Frontal cortex (tissue), 4 donors: ENCODE measurements around the gene KCNJ5. TPM values are rescaled to one million over a fixed set of nuclear protein-coding genes. Genes with fewer than 3 reads are reported as not detected.

Experiments
- DNase-seq, 2 donors: peaks; one replicate each; pipeline ENCODE4 v3.0.0; 2012; ENCODE audit warnings: low spot score in 2 of 2
- FAIRE-seq: peaks from 2 replicates; lab custom pipeline; 2012; peaks lifted over from hg19 to GRCh38; lab: Jason Lieb, UNC
- total RNA-seq: library from RNA; depleted of rRNA; stranded (reverse); fragments of >200 nt; gene quantifications from one replicate; pipeline ENCODE4 v1.2.3, GENCODE V29; 2014
- donor health status: control.
- donor health status: control.
- donor health status: control.

Gene KCNJ5
- total RNA-seq, 1 donor from 2014 or later: 0.82 TPM

DNA sequence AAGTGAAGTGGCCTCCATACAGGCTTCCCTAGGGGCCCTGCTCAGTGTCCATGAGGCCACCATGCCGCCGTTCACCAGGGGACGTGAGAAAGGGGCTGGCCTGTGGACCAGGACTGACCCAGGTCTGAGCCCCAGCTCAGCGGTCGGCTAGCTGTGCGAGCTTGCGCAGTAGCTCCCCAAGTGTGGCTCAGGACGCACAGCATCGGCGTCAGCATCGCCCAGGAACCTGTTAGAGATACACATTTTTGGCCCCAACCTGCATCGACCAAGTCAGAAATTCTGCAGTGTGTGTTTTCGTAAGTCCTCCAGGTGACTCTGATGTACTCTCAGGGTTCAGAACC lies 51.1 kb downstream of the KCNJ5 start:
- FAIRE-seq (no peak), DNase-seq (no peak)

GRCh38 chr11:128942817-128943427 lies 51.8 kb downstream of the KCNJ5 start, which contains the start of gene TP53AIP1:
TSS of gene TP53AIP1 (minus strand) at chr11:128942871. CDS start at chr11:128937818, 5,053 bp downstream.
- no peak for FAIRE-seq
- no peak for DNase-seq

DNA sequence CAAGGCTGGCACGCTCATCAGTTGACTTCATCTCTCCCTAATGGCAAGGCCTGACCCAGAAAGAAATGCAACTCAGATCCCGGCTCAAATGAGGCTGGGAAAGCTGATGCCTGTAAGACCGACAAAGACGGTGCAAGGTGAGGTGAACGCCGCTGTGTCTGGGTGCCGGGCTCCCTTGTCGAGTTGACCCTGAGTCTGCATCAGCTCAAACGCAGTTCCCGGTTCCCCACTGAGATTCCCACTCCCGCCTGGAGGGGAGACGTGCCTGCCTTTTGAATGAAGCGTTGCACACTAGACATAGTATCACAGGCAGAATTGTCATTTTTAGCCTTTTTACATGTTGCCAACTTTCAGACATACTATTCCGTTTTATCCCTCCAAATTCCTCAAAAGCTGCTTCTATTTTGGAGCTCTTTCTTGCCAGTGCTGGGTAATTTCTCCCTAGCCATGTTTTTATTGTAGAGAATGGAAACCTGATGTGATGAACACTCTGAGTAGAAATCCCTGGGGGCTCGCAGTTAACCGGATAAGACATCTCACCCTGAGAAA lies 52.3 kb downstream of the KCNJ5 start:
- FAIRE-seq (no peak), DNase-seq (no peak)

DNA sequence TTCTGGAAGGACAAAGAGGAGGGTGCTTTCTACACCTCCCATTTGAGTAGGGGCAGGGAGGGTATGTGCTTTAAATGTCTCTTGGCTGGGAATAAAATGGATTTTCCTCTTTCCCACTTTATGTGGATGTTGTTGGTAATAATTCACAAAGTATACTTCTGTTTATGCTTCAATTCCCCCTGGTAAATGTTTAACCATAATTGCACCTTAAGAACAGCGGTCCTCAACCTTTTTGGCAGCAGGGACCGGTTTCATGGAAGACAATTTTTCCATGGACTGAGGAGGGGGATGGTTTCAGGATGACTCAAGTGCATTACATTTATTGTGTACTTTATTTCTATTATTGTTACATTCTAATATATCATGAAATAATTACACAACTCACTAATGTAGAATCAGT lies 55.5 kb downstream of the KCNJ5 start:
- FAIRE-seq (no peak), DNase-seq (no peak)

GRCh38 chr11:128947773-128948172 lies 56.6 kb downstream of the KCNJ5 start:
- no peak for FAIRE-seq
- DNase-seq: no peak

- no peak for DNase-seq
- no peak for FAIRE-seq
Measured at GRCh38 chr11:128948583-128948982, 57.4 kb downstream of the KCNJ5 start.

GRCh38 chr11:128949791-128950454 lies 58.8 kb downstream of the KCNJ5 start:
- no peak for FAIRE-seq
- DNase-seq: no peak

DNA sequence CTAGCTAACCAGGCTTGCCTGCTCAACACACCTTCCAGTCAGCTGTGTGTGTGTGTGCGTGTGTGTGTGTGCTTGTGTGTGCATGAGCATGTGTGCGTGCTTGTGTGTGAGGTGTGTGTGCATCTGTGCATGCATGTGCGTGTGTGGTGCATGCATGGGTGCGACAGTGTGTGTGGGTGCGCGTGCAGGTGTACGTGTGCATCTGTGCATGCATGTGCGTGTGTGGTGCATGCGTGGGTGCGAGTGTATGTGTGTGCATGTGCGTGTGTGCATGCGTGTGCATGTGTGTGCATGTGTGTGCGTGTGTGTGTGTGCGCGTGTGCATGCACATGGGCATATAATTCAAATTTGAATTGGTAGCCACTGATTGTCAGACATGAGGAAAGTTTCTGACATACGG lies 62.0 kb downstream of the KCNJ5 start:
- FAIRE-seq (no peak), DNase-seq (no peak)

GRCh38 chr11:128955636-128956035 lies 64.5 kb downstream of the KCNJ5 start:
- FAIRE-seq: no peak
- no peak for DNase-seq

GRCh38 chr11:128956401-128957201 lies 65.4 kb downstream of the KCNJ5 start:
- FAIRE-seq: peak; percentile 45
- peak; percentile 41 to 60 for DNase-seq

- DNase-seq (no peak), FAIRE-seq (no peak)
Measured at GRCh38 chr11:128957202-128957482, 66.0 kb downstream of the KCNJ5 start.

- DNase-seq (no peak), FAIRE-seq (no peak)
Measured at GRCh38 chr11:128961645-128962044, 70.5 kb downstream of the KCNJ5 start.

DNA sequence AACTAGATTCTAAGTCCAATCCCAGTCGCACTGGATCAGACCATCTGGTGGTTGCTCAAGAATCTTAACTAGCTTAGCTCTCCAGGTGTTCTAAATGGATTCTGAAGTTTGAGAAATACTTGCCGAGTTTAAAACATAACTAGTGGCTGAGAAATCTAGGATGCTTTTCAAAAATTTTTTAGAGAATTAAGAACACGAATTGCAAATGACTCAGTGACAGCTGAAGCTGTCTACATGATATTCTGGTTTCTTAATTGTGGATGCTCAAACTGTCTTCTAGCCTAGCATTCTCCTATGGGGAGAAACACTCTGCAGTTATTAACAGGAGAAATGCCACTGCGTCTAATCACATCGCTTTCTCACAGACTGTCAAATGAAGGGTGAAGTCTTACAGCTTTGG lies 71.7 kb downstream of the KCNJ5 start:
- no peak for FAIRE-seq

DNA sequence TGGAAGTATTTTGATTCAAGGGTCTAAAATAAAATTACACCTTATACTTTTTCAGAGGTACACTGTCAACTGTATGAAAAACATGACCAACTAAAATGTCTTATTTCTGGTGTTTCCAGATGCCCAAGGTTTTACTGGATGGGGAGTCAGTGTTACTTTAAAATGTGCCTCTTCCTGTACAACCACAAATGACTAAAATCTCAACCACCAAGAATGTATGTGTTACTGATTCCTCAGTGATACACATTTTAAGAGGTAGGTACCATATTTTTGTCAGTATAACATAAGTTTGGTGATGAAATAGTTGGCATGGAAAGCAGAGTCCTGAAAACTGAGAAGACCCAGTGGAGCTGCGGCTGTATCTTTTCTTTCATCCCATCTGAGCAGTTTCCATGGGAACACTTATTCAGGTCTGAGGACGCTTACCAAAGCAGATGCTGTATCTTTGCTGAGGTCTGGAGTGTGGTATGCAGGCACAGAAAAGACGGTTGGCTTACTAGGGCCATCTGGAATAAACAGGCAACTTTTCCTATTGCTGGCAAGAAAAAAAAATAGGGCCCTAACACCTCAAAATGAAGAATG lies 72.7 kb downstream of the KCNJ5 start:
- FAIRE-seq: no peak

More for the DNA sequence above, 71.7 kb downstream of the KCNJ5 start:
- DNase-seq: no peak

GRCh38 chr11:128964463-128964930 lies 73.3 kb downstream of the KCNJ5 start:
- DNase-seq: no peak
- no peak for FAIRE-seq

More for the DNA sequence above, 72.7 kb downstream of the KCNJ5 start:
- DNase-seq: no peak

- FAIRE-seq (no peak), DNase-seq (no peak)
Measured at GRCh38 chr11:128965485-128965884, 74.3 kb downstream of the KCNJ5 start.

GRCh38 chr11:128967578-128967977 lies 76.4 kb downstream of the KCNJ5 start:
- FAIRE-seq: no peak
- no peak for DNase-seq

GRCh38 chr11:128968916-128969315 lies 77.8 kb downstream of the KCNJ5 start:
- no peak for DNase-seq
- no peak for FAIRE-seq
